Umbilical cord (tissue), 2 donors: ENCODE measurements around the gene DPM1. TPM values are rescaled to one million over a fixed set of nuclear protein-coding genes. Genes with fewer than 3 reads are reported as not detected.

Source experiments
- DNase-seq: peaks from one replicate; pipeline ENCODE4 v3.0.0-alpha.2; 2015; ENCODE audit warnings: low spot score
- total RNA-seq: library from RNA; depleted of rRNA; stranded (reverse); fragments of >200 nt; gene quantifications from one replicate; pipeline ENCODE4 v1.2.3, GENCODE V29; 2014; ENCODE audit warnings: low replicate concordance; ENCODE audit not compliant: insufficient read depth

Gene DPM1
- total RNA-seq, 1 donor from 2014 or later = 98.7 TPM

- DNase-seq = no peak
Observed at GRCh38 chr20:50900261-50900660, 58.1 kb downstream of the DPM1 start.

DNA sequence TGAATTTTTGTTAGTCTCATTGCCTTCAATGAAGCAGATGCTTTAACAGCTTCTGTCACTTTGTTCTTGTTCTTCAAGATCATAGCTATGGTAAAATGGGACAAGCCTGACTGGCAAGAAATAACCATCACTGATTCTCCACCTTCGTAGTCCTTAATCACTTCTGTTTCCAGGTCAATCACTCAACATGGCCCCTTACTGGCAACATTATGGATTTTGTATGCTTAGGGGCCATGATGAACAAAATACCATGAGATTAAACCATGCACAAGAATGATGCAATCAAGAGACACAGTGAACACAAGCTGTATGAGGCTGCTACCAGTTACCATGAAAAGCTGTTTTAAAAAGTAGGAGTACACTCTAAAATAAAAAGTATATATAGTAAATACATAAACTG is 59.9 kb downstream of the DPM1 start:
- DNase-seq = no peak

DNA sequence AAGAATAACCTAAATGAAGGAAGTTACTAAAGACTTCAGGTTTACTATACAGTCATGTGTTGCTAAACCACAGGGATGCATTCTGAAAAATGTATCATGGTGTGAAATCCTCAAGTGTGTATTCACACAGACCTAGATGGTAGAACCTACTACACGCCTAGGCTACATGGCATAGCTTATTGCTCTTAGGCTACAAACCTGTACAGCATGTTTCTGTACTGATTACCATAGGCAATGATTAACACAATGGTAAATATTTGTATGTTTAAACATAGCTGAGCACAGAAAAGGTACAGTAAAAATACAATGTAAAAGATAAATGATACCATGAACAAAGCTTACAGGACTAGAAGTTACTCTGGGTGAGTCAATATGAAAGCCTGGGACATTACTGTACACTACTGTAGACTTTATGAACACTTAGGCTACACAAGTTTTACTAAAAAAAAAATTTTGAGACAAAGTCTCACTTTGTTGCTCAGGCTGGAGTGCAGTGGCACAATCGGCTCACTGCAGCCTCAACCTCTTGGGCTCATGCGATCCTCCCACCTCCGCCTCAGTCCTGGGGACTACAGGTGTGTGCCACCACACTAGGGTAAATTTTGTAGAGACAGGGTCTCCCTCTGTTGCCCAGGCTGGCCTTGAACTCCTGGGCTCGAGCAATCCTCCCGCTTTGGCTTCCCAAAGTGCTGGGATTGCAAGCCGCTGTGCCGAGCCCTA is 63.1 kb downstream of the DPM1 start:
- DNase-seq = no peak

- no peak for DNase-seq
Observed at GRCh38 chr20:50893620-50894019, 64.7 kb downstream of the DPM1 start.

GRCh38 chr20:50892394-50892793 is 65.9 kb downstream of the DPM1 start:
- DNase-seq = no peak

- no peak for DNase-seq
Observed at GRCh38 chr20:50891138-50891537, 67.2 kb downstream of the DPM1 start.

DNA sequence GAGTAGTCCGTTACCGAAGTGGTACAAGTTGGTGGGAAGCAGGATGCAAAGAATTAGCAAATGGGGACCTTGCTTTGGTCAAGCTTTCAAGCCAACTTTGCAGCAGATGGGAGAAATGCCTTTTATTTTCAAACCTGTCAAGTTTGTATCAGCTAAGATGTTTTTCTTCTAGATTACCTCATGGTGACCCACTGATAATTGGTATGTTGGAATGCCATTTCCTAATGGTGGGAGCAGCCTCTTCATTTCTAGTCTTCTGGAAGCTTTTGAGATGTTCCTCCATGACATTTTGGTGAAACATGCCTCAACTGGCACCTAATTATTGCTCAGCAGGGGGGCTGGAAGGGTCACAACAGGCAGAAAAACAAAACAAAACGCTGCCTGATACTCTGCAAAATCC is 70.8 kb downstream of the DPM1 start:
- DNase-seq = no peak

DNA sequence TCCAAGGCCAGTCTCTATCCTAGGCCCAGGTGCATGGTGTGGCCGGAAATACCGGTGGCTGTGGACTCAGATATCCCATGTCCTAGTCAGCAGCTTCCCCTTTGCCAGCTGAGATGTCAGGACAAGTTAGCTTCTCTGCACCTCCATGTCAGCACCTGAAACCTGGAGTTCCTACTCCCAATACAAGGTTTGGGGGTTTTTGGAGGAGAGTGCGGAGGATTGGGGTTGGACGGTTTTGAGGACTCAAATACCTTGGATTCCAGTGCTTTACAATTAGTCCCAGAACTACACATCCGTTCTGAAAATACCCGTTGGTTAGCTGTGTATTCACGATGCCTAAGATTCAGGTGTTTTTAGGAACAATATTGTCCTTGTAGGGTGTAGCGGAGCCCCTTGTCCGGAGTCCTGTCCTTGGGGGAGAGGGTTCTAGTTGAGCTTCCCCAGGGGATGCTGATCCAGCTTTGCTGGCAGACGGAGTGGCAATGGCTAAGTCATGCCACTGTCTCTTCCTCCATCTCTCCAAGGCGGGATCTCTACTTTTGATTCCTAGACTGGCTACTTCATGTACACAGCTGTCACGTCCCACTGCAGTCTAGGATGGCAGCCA is 72.0 kb downstream of the DPM1 start:
- no peak for DNase-seq

DNA sequence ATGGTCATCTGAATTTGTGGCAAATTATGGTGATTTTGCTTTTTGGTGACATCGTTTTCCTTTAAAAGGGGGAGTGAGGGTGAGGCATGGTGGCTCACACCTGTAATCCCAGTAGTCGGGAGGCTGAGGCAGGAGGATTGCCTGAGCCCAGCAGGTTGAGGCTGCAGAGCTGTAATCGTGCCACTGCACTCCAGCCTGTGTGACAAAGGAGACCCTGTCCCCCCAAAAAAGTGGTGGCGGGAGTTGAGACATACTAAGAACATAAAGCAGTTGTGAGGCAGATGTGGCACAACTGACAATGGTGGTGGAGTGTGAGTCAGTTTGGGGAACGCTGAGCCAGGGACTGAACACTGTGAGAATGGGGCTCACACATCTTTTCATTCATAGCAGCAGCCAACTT is 72.6 kb downstream of the DPM1 start:
- no peak for DNase-seq

DNA sequence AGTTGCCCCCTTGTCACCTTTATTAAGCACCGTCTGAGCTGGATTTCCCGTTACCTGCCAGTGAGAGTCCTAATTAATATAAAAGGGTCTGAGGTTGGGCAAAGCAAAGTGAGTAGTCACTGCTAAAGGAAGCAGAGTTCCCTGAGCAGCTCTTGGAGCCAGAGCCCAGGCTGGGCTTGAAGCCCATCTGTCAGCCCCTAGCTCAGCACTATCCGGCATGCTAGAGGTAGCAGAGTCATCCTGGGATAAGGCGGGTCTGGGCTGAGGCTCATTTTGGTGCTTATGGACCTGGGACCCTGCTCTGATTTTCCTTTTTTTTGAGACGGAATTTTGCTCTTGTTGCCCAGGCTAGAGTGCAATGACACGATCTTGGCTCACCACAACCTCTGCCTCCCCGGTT is 73.3 kb downstream of the DPM1 start:
- no peak for DNase-seq

Other genes starting within 250 kb of the DPM1 start
- gene PARD6B, start 227.0 kb downstream of the DPM1 start, total RNA-seq = 8.4 TPM
- 6.5 TPM for gene BCAS4, start 163.5 kb downstream of the DPM1 start, total RNA-seq
- 38.0 TPM for gene ADNP, start 27.1 kb downstream of the DPM1 start, total RNA-seq
- gene MOCS3, start 286 bp upstream of the DPM1 start, total RNA-seq = 10.4 TPM
- 14.9 TPM for gene KCNG1, start 64.6 kb upstream of the DPM1 start, total RNA-seq